K562 (cell line): ENCODE data around the gene CHCHD10. TPM values are rescaled to one million over a fixed set of nuclear protein-coding genes. Genes with fewer than 3 reads are reported as not detected.
A peak's percentile ranks its signal among the peaks of the same experiment; 100 is the strongest.

Experiments used
- ATAC-seq: fragments of 200-7000 bp; cut with Tn5 transposase; 3 replicates; pipeline ENCODE4 v1.9.1; 2020; ENCODE audit warnings: moderate library complexity
- BruUV-seq: library from RNA; stranded (reverse); fragments of 400-500 nt; replicated peaks from 2 replicates; lab custom pipeline; 2021; lab: Mats Ljungman, UMichigan
- CTCF ChIA-PET: fragments of 300-600 bp; formaldehyde crosslinking; extraction: SDS; loops from one replicate; lab custom pipeline; 2021; ENCODE audit warnings: low intra/inter-chr PET ratio; lab: Yijun Ruan, JAX
- POLR2A ChIA-PET: fragments of 300-600, 350-650 bp; sonication (Branson Sonifier 250); formaldehyde crosslinking; extraction: SDS; loops from one replicate; lab custom pipeline; 2021; ENCODE audit warnings: antibody characterized with exemption, inconsistent platforms; lab: Yijun Ruan, JAX
- DNase-seq, 4 experiments: peaks; one replicate each; pipeline versions ENCODE4 v3.0.0 to v3.0.0-alpha.2; 2011 to 2018; ENCODE audit warnings: low spot score in 3 of 4, mixed read lengths in 3 of 4; ENCODE audit errors: extremely low read depth in 1 of 4
- FAIRE-seq: peaks from 2 replicates; lab custom pipeline; 2011; peaks lifted over from hg19 to GRCh38; lab: Jason Lieb, UNC
- H2AFZ ChIP-seq: 2 replicates; pipeline ENCODE4 v1.6.0; 2011; ENCODE audit warnings: low read depth, low read length, control low read depth, inconsistent platforms
- H3K27ac ChIP-seq: fragments of 200-600 bp; 3 replicates; pipeline ENCODE4 v1.8.0; 2011; ENCODE audit warnings: low read depth, mild to moderate bottlenecking, control low read depth, inconsistent platforms, low read length, moderate library complexity, mixed read lengths; ENCODE audit errors: extremely low read depth
- H3K27me3 ChIP-seq, 2 experiments: fragments of 300-600 bp in 1 of 2; 2 replicates in 1 of 2; 3 replicates in 1 of 2; pipeline versions ENCODE4 v1.6.0 to v1.8.0; 2011; ENCODE audit warnings: inconsistent platforms in 2 of 2, low read length in 2 of 2, mild to moderate bottlenecking in 1 of 2, mixed read lengths in 1 of 2, moderate library complexity in 1 of 2; ENCODE audit not compliant: control insufficient read depth in 2 of 2, insufficient read depth in 2 of 2
- H3K36me3 ChIP-seq: fragments of 300-600 bp; 3 replicates; pipeline ENCODE4 v1.8.0; 2011; ENCODE audit warnings: mild to moderate bottlenecking, low read length, inconsistent platforms; ENCODE audit not compliant: control insufficient read depth, insufficient read depth
- H3K4me1 ChIP-seq, 2 experiments: fragments of 200-600 bp in 1 of 2; replicated peaks in 1 of 2; 2 replicates in 1 of 2; 3 replicates in 1 of 2; pipeline versions ENCODE4 v1.5.1 to v1.8.0; 2011; ENCODE audit warnings: inconsistent platforms in 2 of 2, low read length in 2 of 2, mild to moderate bottlenecking in 1 of 2, mixed read lengths in 1 of 2, moderate library complexity in 1 of 2; ENCODE audit not compliant: control insufficient read depth in 2 of 2, insufficient read depth in 2 of 2
- H3K4me2 ChIP-seq: 2 replicates; pipeline ENCODE4 v1.6.1; 2011; ENCODE audit warnings: low read length, control low read depth, inconsistent platforms, mixed read lengths; ENCODE audit not compliant: insufficient read depth
- H3K4me3 ChIP-seq: fragments of 200-600 bp; sonication (generic), shearing (Covaris generic); 2 replicates; pipeline ENCODE4 v1.5.1; 2016; ENCODE audit warnings: control low read depth, inconsistent platforms
- H3K79me2 ChIP-seq: fragments of 200-600 bp; 3 replicates; pipeline ENCODE4 v1.8.0; 2011; ENCODE audit warnings: low read length, inconsistent platforms; ENCODE audit not compliant: control insufficient read depth, insufficient read depth
- H3K9ac ChIP-seq, 2 experiments: 2 replicates each; pipeline versions ENCODE4 v1.6.0 to v1.6.1; 2011; ENCODE audit warnings: low read depth in 2 of 2, low read length in 2 of 2, control low read depth in 1 of 2, inconsistent platforms in 1 of 2, mild to moderate bottlenecking in 1 of 2, mixed read lengths in 1 of 2; ENCODE audit not compliant: insufficient read depth in 1 of 2
- H3K9me1 ChIP-seq: one replicate; pipeline ENCODE4 v1.6.0; 2011; ENCODE audit warnings: inconsistent platforms, mild to moderate bottlenecking, low read length, moderate library complexity; ENCODE audit not compliant: control insufficient read depth, insufficient read depth
- H3K9me3 ChIP-seq: replicated peaks from 2 replicates; pipeline ENCODE4 v1.5.1; 2011; ENCODE audit warnings: low read depth, low read length, inconsistent platforms; ENCODE audit not compliant: control insufficient read depth, insufficient read depth
- H4K20me1 ChIP-seq: replicated peaks from 2 replicates; pipeline ENCODE4 v1.6.1; 2011; ENCODE audit warnings: low read length, inconsistent platforms, mixed read lengths; ENCODE audit not compliant: control insufficient read depth, insufficient read depth
- GABPB2 ChIP-seq: fragments of 250-450 bp; sonication (Bioruptor Pico); conservative IDR thresholded peaks from 2 replicates; pipeline ENCODE4 v1.5.1; 2021; ENCODE audit warnings: mild to moderate bottlenecking
- MCM7 ChIP-seq, 2 experiments: fragments of 450-650 bp; IDR thresholded peaks; 2 replicates each; pipeline ENCODE4 v1.6.1; 2016 to 2018
- PCBP1 ChIP-seq: fragments of 200-400 bp; formaldehyde crosslinking; IDR thresholded peaks from 2 replicates; pipeline ENCODE4 v1.6.1; 2018; ENCODE audit warnings: mild to moderate bottlenecking, low read depth, low read length; ENCODE audit not compliant: poor library complexity, severe bottlenecking
- RBFOX2 ChIP-seq: fragments of 200-400 bp; formaldehyde crosslinking; IDR thresholded peaks from 2 replicates; pipeline ENCODE4 v1.6.1; 2017; ENCODE audit warnings: low read depth, mild to moderate bottlenecking, low read length, moderate library complexity
- RBM15 ChIP-seq: fragments of 200-400 bp; formaldehyde crosslinking; IDR thresholded peaks from 2 replicates; pipeline ENCODE4 v1.6.1; 2018; ENCODE audit warnings: mild to moderate bottlenecking, low read length, moderate library complexity; ENCODE audit not compliant: insufficient read depth
- SIX5 ChIP-seq, 2 experiments: IDR thresholded peaks; 2 replicates each; pipeline ENCODE4 v1.6.1; 2011; ENCODE audit warnings: low read length in 2 of 2, borderline replicate concordance in 1 of 2, low read depth in 1 of 2, mild to moderate bottlenecking in 1 of 2, moderate library complexity in 1 of 2; ENCODE audit not compliant: insufficient read depth in 1 of 2
- SMAD4 ChIP-seq: fragments of 250-450 bp; sonication (Bioruptor Pico); conservative IDR thresholded peaks from 2 replicates; pipeline ENCODE4 v1.8.0; 2021; ENCODE audit warnings: inconsistent platforms, mild to moderate bottlenecking, moderate library complexity
- SMC3 ChIP-seq: conservative IDR thresholded peaks from 2 replicates; pipeline ENCODE4 v1.6.1; 2011; ENCODE audit warnings: low read depth, low read length, improper control_type of control experiment; ENCODE audit not compliant: insufficient read depth
- ZKSCAN1 ChIP-seq: fragments of 150-350 bp; IDR thresholded peaks from 2 replicates; pipeline ENCODE4 v1.6.1; 2016; ENCODE audit warnings: low read depth, low read length
- ZNF274 ChIP-seq: IDR thresholded peaks from 2 replicates; pipeline ENCODE4 v1.6.1; 2011; ENCODE audit warnings: low read depth, mild to moderate bottlenecking, low read length, moderate library complexity, borderline replicate concordance
- ZNF766 ChIP-seq: fragments of 200-800 bp; sonication (Bioruptor generic); conservative IDR thresholded peaks from 2 replicates; pipeline ENCODE4 v1.6.1; 2016; ENCODE audit warnings: missing genetic modification characterization, missing compliant biosample characterization
- WGBS: fragments of 100-300 bp; shearing (Covaris generic); methylation state at CpG from one replicate; pipeline ENCODE4 v1.1.6; 2016; ENCODE audit warnings: low coverage, mixed read lengths; ENCODE audit not compliant: insufficient coverage; ENCODE audit errors: missing lambda C conversion rate; 5-methylcytosine and 5-hydroxymethylcytosine counted together
- in situ Hi-C: fragments of 300-500 bp; cut with MboI; formaldehyde crosslinking; loops from 4 replicates; pipeline ENCODE4 v1.15.0; 2018; ENCODE audit warnings: inconsistent platforms, mixed read lengths
- intact Hi-C: fragments of 100-400 bp; cut with micrococcal nuclease; formaldehyde crosslinking; loops from 2 replicates; pipeline ENCODE4 v1.14.2; 2022
- polyA plus RNA-seq, 8 experiments: library from polyadenylated mRNA; depleted of rRNA in 4 of 8; stranded (reverse) in 5 of 8; unstranded in 3 of 8; fragments of >200 nt; fragmentation: Nextera tagmentation in 2 of 8; fragmentation: Illumina TruSeq in 1 of 8; extraction: Ambion mirVana in 2 of 8; extraction: Trizol in 1 of 8; gene quantifications; 2 replicates each; pipeline versions ENCODE4 v1.2.1 to v1.2.3, GENCODE V29; 2011 to 2014; ENCODE audit warnings: inconsistent platforms in 1 of 8, missing spikeins in 1 of 8
- total RNA-seq, 7 experiments: library from RNA; depleted of rRNA in 6 of 7; stranded (reverse); fragments of >200 nt in 6 of 7; fragmentation: Illumina TruSeq in 2 of 7; extraction: Trizol in 2 of 7; gene quantifications; 2 replicates each; pipeline versions ENCODE4 v1.2.1 to v1.2.3, GENCODE V29; 2011 to 2021; ENCODE audit warnings: low replicate concordance in 1 of 7
- TF ChIP-seq, protein P1 (sequence below), 2 experiments: fragments of 450-650 bp in 1 of 2; sonication (generic) in 1 of 2; formaldehyde crosslinking in 1 of 2; IDR thresholded peaks in 1 of 2; conservative IDR thresholded peaks in 1 of 2; 2 replicates each; pipeline versions ENCODE4 v1.6.1 to v1.8.1; 2016 to 2023; ENCODE audit warnings: mild to moderate bottlenecking in 2 of 2, moderate library complexity in 2 of 2, inconsistent platforms in 1 of 2, missing genetic modification reagents in 1 of 2
- TF ChIP-seq, protein P2 (sequence below): fragments of 450-650 bp; formaldehyde crosslinking; IDR thresholded peaks from 2 replicates; pipeline ENCODE4 v1.4.0; 2020; ENCODE audit warnings: mild to moderate bottlenecking
- TF ChIP-seq, protein P3 (sequence below): fragments of 450-650 bp; IDR thresholded peaks from 2 replicates; pipeline ENCODE4 v1.6.1; 2016; ENCODE audit warnings: mild to moderate bottlenecking

Gene CHCHD10
- total and polyA plus RNA-seq, 9 of the 15 experiments (the other 6 are each of a cell fraction or from before 2014, with no cell fraction given): 15.2 to 292 (median 102) TPM

DNA sequence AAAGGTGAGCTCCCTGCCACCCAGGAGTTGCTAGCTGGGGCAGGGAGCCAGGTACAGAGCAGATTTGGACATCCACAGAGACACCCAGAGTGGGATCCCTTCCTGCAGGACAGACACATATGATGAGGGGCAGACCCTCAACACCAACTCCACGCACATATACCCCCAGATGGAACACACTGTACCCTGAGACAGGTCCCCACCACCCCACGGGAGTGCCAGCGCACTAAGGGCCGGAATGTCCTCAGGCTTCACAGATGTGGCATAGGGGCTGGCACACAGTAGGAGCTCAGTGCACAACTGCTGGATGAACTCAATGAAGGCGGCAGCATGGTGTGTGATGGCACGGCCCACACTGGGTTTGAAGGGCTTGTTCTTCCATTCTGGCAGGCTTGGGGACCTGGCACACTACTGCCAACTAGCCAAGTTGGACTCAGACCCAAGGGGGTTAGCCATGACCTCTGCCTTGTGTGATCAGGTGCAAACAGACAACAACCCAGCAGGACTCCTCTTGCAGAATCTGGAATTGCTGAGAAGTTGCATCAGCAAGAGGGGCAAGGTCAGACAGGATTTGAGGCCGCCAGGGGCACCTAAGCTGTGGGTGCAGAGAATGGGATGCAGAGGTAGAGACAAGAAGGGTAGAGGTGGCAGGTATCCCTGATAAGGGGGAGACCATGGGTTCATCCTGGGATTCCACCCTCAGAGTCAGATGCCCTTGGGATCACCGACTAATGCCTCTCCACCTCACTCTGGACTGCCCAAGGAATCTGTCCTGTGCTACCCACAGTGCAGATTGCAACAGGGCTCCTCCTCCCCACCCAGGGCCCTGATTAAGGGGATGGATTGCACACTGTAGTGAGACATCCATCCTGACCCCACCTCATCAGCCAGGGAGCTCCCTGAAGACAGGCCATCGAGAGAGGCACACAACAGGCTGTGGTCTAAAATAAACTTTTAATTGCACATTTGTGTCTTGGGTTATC is 2.6 kb downstream of the CHCHD10 start:
- H3K79me2 ChIP-seq: peaks cover 34% of the 10 kb centered on the region
- DNase-seq (no peak), ATAC-seq (no peak), FAIRE-seq (no peak)
- BruUV-seq: no TSS peak
- no peak overlapping the region for H3K4me3 ChIP-seq
- ChIA-PET POLR2A (interaction anchor here (1.1 kb wide), 1 partner anchor 9 kb away, joined by 3 read pairs; no protein-coding TSS in a partner anchor), CTCF (no interaction called here)
- peak overlapping the region; percentile 54; the same call in 1 of the 3 replicates for H3K27ac ChIP-seq
- no peak overlapping the region for H2AFZ ChIP-seq
- H4K20me1 ChIP-seq: peaks cover 23% of the 10 kb centered on the region
- in situ Hi-C loops: no loop called here
- intact Hi-C loops: loop anchor here (5.0 to 10.0 kb wide), 2 partner anchors 82 to 140 kb away; no protein-coding TSS in a partner anchor
- H3K4me2 ChIP-seq: peak overlapping the region; percentile 32; the same call in 1 of the 2 replicates
- H3K9me1 ChIP-seq: peaks cover 6% of the 10 kb centered on the region
- WGBS: 82% methylated on average over 5 of the region's 9 CpGs
- H3K9ac ChIP-seq: peak overlapping the region; percentile 14 to 87; a peak in 2 of 4 replicates
- no peaks in the 10 kb centered on the region for H3K9me3 ChIP-seq
- peaks cover 26 to 57% of the 10 kb centered on the region in 2 experiments; a peak in 4 of 5 replicates for H3K4me1 ChIP-seq
- H3K36me3 ChIP-seq: peaks cover 24% of the 10 kb centered on the region
- no peaks in the 10 kb centered on the region for H3K27me3 ChIP-seq
- no peak for TF ChIP-seq ZKSCAN1
- peak; percentile 66 for TF ChIP-seq SMAD4 (CRISPR knock-in tag)
- no peak for TF ChIP-seq SIX5 (IDR thresholded peaks at IDR 0.05; ENCODE audit: borderline replicate concordance in 1 of 2, insufficient read depth in 1 of 2, low read depth in 1 of 2, low read length in 2 of 2)
- TF ChIP-seq ZNF274: no peak
- TF ChIP-seq GABPB2 (CRISPR knock-in tag): no peak
- TF ChIP-seq ZNF766 (CRISPR knock-in tag): 0 out of 2 replicates have a peak, but pooled peaks have one; percentile 26
- TF ChIP-seq, protein P1, sequence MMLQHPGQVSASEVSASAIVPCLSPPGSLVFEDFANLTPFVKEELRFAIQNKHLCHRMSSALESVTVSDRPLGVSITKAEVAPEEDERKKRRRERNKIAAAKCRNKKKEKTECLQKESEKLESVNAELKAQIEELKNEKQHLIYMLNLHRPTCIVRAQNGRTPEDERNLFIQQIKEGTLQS (IDR thresholded peaks at IDR 0.05): peak; percentile 66; the same call in 1 of the 2 replicates
- TF ChIP-seq, protein P1 (CRISPR knock-in tag; conservative IDR thresholded peaks at IDR 0.05): no peak
- no peak for TF ChIP-seq RBM15
- no peak for TF ChIP-seq PCBP1
- TF ChIP-seq, protein P2, sequence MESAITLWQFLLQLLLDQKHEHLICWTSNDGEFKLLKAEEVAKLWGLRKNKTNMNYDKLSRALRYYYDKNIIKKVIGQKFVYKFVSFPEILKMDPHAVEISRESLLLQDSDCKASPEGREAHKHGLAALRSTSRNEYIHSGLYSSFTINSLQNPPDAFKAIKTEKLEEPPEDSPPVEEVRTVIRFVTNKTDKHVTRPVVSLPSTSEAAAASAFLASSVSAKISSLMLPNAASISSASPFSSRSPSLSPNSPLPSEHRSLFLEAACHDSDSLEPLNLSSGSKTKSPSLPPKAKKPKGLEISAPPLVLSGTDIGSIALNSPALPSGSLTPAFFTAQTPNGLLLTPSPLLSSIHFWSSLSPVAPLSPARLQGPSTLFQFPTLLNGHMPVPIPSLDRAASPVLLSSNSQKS (CRISPR knock-in tag): no peak
- peak; percentile 51; the same call in 1 of the 2 replicates for TF ChIP-seq RBFOX2
- TF ChIP-seq SMC3: no peak
- no peak for TF ChIP-seq MCM7 (IDR thresholded peaks at IDR 0.05)
- TF ChIP-seq, protein P3, sequence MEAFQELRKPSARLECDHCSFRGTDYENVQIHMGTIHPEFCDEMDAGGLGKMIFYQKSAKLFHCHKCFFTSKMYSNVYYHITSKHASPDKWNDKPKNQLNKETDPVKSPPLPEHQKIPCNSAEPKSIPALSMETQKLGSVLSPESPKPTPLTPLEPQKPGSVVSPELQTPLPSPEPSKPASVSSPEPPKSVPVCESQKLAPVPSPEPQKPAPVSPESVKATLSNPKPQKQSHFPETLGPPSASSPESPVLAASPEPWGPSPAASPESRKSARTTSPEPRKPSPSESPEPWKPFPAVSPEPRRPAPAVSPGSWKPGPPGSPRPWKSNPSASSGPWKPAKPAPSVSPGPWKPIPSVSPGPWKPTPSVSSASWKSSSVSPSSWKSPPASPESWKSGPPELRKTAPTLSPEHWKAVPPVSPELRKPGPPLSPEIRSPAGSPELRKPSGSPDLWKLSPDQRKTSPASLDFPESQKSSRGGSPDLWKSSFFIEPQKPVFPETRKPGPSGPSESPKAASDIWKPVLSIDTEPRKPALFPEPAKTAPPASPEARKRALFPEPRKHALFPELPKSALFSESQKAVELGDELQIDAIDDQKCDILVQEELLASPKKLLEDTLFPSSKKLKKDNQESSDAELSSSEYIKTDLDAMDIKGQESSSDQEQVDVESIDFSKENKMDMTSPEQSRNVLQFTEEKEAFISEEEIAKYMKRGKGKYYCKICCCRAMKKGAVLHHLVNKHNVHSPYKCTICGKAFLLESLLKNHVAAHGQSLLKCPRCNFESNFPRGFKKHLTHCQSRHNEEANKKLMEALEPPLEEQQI: no peak
